GM18867 (cell line): ENCODE measurements around the gene LRGUK.

Source experiments
- ATAC-seq: cut with Tn5 transposase; IDR thresholded peaks from one replicate; pipeline ENCODE4 v1.9.1; 2021; ENCODE audit warnings: mild to moderate bottlenecking, moderate library complexity; ENCODE audit not compliant: unreplicated experiment

The LRGUK gene

GRCh38 chr7:134182078-134182477 lies 54.9 kb downstream of the LRGUK start:
- no peak for ATAC-seq

GRCh38 chr7:134184767-134185166 lies 57.6 kb downstream of the LRGUK start:
- ATAC-seq = no peak

DNA sequence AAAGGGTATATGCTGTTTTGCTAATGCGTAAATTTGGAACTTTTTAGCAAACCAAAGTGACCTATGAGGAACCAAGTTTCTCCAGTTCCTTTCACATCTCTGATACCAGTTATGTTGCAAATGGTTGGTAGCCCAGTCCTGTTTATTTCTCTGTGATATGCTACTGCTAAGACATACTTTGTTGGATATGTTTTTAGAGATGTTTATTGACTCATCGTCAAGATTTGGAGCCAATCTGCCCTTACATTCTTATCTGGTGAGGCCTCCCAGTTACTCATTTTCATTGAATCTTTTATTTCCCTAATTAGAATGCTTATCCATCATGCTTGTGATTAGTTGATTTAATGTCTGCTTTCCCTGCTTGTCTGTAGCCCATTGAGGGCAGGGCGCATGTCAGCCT lies 58.9 kb downstream of the LRGUK start:
- ATAC-seq = no peak

- ATAC-seq = no peak
Measured at GRCh38 chr7:134186801-134187200, 59.7 kb downstream of the LRGUK start.

DNA sequence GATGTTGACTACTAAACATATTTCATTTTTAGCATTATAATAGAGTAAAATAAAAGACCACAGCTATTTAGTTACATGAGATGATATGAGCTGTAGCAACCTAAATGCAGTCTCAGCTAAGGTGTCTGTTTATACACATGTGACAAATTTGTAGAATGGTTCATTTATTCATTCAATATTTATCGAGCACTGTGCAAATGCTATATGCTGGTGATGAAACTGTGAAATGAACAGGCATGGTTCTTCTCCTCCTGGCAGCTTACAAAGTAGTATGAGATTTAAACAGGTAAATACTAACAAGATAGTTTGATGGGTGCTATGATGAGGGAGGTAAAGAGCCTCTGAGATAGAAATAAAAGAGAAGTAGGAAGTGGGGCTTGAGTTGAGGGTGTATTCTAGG lies 60.8 kb downstream of the LRGUK start:
- no peak for ATAC-seq

- no peak for ATAC-seq
Measured at GRCh38 chr7:134188311-134188710, 61.2 kb downstream of the LRGUK start.

GRCh38 chr7:134189559-134189958 lies 62.4 kb downstream of the LRGUK start:
- no peak for ATAC-seq

DNA sequence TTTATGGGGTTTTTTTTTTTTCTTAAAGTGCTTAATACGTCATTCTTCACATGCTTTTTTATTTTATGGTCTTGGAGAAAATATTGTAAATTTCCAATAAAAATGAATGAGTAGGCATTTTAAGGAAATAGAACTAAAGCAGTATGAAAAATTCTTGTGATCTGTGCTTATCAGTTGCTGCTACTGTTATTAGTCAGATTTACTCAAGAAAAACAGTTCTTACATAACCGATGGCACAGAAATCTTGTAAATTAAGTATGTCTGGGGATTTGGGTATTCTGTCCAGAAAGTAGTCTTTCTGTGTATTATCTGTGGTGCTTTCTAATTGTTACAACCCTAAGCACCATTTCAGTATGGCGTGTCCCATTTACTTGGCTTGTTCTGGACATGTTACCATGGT lies 64.7 kb downstream of the LRGUK start:
- no peak for ATAC-seq

GRCh38 chr7:134193240-134193639 lies 66.1 kb downstream of the LRGUK start:
- ATAC-seq = no peak

DNA sequence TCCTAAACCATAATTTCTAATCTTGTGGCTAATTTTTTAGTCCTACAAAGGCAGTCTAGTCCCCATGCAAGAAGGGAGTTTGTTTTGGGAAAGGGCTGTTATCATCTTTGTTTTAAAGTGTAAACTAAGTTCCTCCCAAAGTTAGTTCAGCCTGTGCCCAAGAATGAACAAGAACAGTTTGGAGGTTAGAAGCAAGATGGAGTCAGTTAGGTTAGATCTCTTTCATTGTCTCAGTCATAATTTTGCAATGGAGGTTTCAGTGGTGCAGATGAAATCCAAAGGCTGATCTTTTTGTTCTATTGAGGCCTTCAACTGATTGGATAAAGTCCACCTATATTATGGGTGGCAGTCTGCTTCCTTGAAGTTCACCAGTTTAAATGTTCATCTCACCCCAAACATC lies 68.1 kb downstream of the LRGUK start:
- no peak for ATAC-seq

GRCh38 chr7:134196439-134196838 lies 69.3 kb downstream of the LRGUK start:
- ATAC-seq = no peak

DNA sequence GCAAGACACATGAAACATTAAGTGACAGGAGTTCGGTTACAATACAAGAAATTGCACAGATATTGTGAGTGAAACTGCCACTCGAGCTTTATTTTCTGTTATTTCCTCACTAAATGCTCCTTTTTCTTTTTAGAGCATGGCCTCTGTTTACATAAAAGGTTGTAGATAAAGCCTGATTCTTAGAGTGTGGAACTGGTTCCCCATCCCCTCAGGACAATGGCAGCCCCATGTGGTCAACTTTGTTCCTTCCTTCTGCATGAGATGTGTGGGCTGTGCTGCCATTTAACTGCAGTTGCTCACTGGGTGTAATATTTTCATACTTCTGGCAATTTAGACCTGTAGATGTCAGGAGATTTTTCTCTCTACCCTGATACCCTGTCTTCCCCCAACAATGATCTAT lies 70.2 kb downstream of the LRGUK start:
- no peak for ATAC-seq

DNA sequence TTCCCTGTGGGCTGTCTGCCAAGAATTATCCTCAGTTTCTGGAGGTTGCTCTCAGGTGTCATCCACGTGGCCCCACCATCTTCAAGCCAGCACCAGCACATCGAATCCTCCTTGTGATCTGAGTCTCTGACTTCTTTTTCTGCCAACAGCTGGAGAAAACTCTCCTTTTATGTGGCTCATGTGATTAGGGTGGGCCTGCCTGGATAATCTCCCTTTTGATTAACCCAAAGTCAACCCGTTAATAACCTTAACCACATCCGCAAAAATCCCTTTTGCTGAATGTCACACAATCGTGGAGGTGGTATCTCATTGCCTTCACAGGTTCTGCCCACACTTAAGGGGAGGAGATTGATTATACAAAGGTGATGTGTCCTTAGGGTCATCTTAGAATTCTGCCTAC lies 73.8 kb downstream of the LRGUK start:
- ATAC-seq = no peak

DNA sequence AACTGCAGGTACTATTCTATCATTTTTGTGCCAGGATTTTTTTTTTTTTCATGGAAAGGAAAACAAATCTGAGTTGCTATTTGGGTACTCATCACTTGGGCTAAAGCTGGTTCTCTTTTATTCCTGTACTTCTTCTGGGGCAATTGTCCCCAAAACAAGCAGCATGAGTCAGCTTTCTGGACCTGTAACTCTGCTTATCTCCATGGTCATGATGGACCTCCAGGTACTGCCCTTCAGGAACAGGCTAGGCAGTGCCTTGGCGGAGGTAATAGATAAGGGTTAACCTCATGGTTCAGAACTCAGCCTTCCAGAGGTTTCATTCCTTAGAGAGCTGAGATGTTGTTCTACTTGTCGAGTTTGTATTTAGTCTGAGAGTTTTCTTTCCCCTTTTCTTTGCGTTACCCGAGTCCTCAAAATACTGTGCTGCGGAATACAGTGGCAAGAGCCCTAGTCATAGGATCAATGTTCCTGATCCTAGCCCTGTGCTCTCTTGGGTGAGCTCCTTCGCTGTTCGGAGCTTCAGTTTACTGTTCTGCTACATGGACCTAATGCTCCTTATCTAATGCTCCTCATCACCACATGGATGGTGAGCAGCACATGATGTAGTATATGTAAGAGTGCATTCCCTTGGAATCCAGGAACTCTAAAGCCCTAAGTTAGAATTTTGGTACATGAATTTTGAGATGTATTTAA lies 74.6 kb downstream of the LRGUK start:
- ATAC-seq = no peak

DNA sequence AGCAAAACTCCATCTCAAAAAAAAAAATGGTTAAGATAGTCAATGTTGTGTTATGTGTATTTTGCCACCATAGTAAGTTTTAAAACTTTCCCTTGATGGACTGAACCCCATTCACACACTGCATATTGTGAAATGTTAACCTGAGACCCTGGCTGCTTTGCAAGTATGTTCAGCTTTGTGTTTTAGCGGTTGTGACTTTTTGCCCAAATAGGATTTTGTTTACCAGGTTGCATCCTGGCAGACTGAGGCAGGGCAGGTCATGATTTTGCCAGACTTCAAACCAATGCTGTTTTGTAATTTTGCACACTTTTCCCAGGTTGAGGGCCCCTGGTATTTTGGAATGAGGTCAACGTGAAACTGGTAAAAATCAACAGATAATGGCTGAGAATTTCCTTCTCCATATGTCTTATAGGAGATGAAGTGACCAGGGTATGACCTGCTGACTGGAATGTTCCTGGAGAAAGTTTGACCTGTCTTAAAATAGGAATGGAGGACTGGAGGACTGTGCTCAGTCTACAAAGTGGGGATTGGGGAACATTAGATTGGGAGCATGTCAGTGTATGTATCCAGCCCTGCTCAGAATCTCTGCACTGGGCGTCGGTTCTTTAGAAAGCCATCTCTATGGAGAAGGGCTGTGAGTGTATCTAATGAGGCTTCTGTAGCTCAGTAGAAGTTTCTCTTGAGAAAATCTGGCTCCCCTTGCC lies 76.2 kb downstream of the LRGUK start:
- ATAC-seq = no peak

- ATAC-seq = no peak
Measured at GRCh38 chr7:134209322-134210015, 82.3 kb downstream of the LRGUK start.

DNA sequence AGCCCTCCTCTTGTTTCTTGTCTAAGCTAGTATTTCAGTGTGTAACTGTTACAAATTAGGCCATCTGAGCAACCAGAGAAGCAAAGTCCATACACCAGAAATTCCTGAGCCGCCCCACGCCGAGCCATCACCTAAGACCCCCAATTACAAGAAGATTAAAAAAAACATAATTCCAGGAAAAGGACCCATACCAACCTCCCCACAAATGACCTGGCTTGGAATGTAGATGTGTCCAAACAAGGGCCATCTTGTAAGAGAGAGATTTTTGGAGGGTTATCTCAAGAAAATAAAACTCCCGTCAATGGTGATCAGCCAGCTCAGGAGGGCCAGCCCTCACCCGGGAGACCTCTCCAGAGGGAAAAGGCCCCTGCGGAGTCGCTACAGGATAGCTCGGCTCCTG lies 83.1 kb downstream of the LRGUK start:
- no peak for ATAC-seq

DNA sequence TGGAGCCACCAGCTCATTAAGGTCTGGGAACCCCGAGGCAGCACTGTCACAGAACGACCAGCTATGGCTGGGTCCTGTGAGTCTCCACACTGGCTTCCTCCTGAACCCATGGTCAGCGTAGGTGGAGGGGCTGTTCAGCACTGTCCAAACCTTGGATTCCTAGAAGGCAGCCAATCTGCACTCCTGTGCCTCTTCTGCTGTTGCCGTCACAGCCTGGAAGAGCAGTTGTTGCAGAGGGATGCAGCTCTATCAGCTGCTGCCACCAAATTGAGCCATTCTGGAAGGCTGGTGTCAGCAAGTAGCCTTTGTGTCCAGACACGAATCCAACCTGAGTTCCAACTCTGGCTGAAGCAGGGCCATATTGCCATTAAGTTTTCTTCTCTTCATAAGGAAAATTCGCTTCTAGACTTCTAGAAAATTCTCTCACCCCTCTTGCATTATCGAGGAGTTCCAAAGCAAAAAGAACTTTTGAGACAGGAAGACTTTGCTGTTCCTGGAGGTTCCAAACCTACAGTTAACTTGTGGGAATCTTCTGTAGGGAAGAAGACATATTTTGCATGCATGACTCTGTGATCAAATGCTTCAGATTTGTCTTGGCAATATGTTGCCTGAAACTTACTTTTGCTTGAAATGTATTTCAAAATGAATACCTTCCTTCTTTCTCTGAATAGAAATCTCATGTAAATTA lies 84.0 kb downstream of the LRGUK start:
- no peak for ATAC-seq

DNA sequence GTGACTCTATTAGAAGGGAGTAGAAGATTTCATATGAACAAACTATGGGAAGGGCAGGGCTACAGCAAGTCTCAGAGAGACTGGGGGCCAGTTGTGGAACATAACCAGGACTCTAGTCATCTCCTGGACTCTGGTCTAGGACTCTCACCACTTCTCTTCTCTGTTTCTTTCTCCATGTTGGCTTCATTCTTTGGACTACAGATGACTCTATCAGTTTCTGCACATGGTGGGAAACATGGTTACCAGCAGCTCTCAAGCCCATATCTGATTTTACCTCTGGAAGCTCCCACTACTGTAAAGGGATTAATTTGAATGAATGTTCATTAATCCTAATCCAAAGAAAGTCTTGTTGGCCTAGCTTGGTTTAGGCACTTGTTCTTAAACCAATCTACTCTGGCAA lies 84.7 kb downstream of the LRGUK start:
- ATAC-seq = no peak

GRCh38 chr7:134212576-134213546 lies 85.7 kb downstream of the LRGUK start:
- ATAC-seq = no peak
